H9 (cell line): ENCODE results near the gene ARHGAP10. TPM values are rescaled to one million over a fixed set of nuclear protein-coding genes. Genes with fewer than 3 reads are reported as not detected.

Source experiments
- DNase-seq: peaks from one replicate; pipeline ENCODE4 v3.0.0-alpha.2; 2017
- H2AFZ ChIP-seq: one replicate; pipeline ENCODE4 v1.6.1; 2013; ENCODE audit warnings: mild to moderate bottlenecking, low read length, control low read depth, moderate library complexity
- H2AK5ac ChIP-seq: 2 replicates; pipeline ENCODE4 v1.6.1; 2013; ENCODE audit warnings: low read length, control low read depth, mixed read lengths; ENCODE audit not compliant: insufficient read length
- H2BK120ac ChIP-seq: one replicate; pipeline ENCODE4 v1.6.1; 2013; ENCODE audit warnings: low read depth, mild to moderate bottlenecking, low read length, control low read depth, inconsistent platforms; ENCODE audit not compliant: poor library complexity, severe bottlenecking
- H2BK12ac ChIP-seq: 2 replicates; pipeline ENCODE4 v1.6.1; 2013; ENCODE audit warnings: low read length, control low read depth, mixed read lengths, low read depth; ENCODE audit not compliant: insufficient read length
- H2BK15ac ChIP-seq: 2 replicates; pipeline ENCODE4 v1.6.1; 2013; ENCODE audit warnings: low read depth, low read length, control low read depth
- H2BK20ac ChIP-seq: one replicate; pipeline ENCODE4 v1.6.1; 2013; ENCODE audit warnings: low read depth, mild to moderate bottlenecking, low read length, control low read depth, inconsistent platforms; ENCODE audit not compliant: poor library complexity, severe bottlenecking
- H2BK5ac ChIP-seq: 2 replicates; pipeline ENCODE4 v1.6.1; 2013; ENCODE audit warnings: low read length, control low read depth, mixed read lengths; ENCODE audit not compliant: insufficient read length
- H3K14ac ChIP-seq: 2 replicates; pipeline ENCODE4 v1.6.1; 2013; ENCODE audit warnings: low read length, control low read depth; ENCODE audit not compliant: insufficient read depth
- H3K18ac ChIP-seq: 2 replicates; pipeline ENCODE4 v1.6.1; 2013; ENCODE audit warnings: low read depth, mild to moderate bottlenecking, mixed read lengths, low read length, control low read depth; ENCODE audit not compliant: insufficient read length
- H3K23ac ChIP-seq: 2 replicates; pipeline ENCODE4 v1.6.1; 2013; ENCODE audit warnings: low read length, control low read depth, mixed read lengths, low read depth; ENCODE audit not compliant: insufficient read length
- H3K23me2 ChIP-seq: 2 replicates; pipeline ENCODE4 v1.6.1; 2013; ENCODE audit warnings: low read depth, mild to moderate bottlenecking, mixed read lengths, low read length, control low read depth; ENCODE audit not compliant: insufficient read length, poor library complexity, severe bottlenecking
- H3K27ac ChIP-seq: 2 replicates; pipeline ENCODE4 v1.5.1; 2013; ENCODE audit warnings: low read length, control low read depth, mixed read lengths, low read depth; ENCODE audit not compliant: insufficient read length
- H3K27me3 ChIP-seq: 2 replicates; pipeline ENCODE4 v1.6.1; 2013; ENCODE audit warnings: low read length, control low read depth, inconsistent platforms; ENCODE audit not compliant: insufficient read depth
- H3K4ac ChIP-seq: 2 replicates; pipeline ENCODE4 v1.6.1; 2013; ENCODE audit warnings: low read depth, mild to moderate bottlenecking, control low read depth, inconsistent platforms, low read length, moderate library complexity
- H3K4me1 ChIP-seq: 2 replicates; pipeline ENCODE4 v1.6.1; 2013; ENCODE audit warnings: low read length, control low read depth, inconsistent platforms; ENCODE audit not compliant: insufficient read depth
- H3K4me2 ChIP-seq: 2 replicates; pipeline ENCODE4 v1.6.1; 2013; ENCODE audit warnings: low read length, control low read depth, mixed read lengths; ENCODE audit not compliant: insufficient read length, insufficient read depth
- H3K56ac ChIP-seq: 2 replicates; pipeline ENCODE4 v1.6.1; 2013; ENCODE audit warnings: low read depth, mild to moderate bottlenecking, mixed read lengths, low read length, control low read depth; ENCODE audit not compliant: insufficient read length
- H3K79me1 ChIP-seq: 2 replicates; pipeline ENCODE4 v1.6.1; 2013; ENCODE audit warnings: low read depth, mild to moderate bottlenecking, moderate library complexity, low read length, control low read depth, inconsistent platforms; ENCODE audit not compliant: insufficient read depth, poor library complexity, severe bottlenecking
- H3K79me2 ChIP-seq: 2 replicates; pipeline ENCODE4 v1.6.1; 2013; ENCODE audit warnings: low read length, control low read depth, inconsistent platforms; ENCODE audit not compliant: insufficient read depth
- H3K9ac ChIP-seq: 2 replicates; pipeline ENCODE4 v1.6.1; 2013; ENCODE audit warnings: low read length, control low read depth, mixed read lengths; ENCODE audit not compliant: insufficient read length; ENCODE audit errors: extremely low read depth
- H3K9me3 ChIP-seq: one replicate; pipeline ENCODE4 v1.6.1; 2013; ENCODE audit warnings: low read depth, low read length, inconsistent platforms; ENCODE audit not compliant: control insufficient read depth
- H3T11ph ChIP-seq: one replicate; pipeline ENCODE4 v1.6.1; 2013; ENCODE audit warnings: mild to moderate bottlenecking, low read length, control low read depth, inconsistent platforms
- H4K20me1 ChIP-seq: one replicate; pipeline ENCODE4 v1.6.1; 2013; ENCODE audit not compliant: control insufficient read depth, insufficient read length, insufficient read depth
- H4K5ac ChIP-seq: 2 replicates; pipeline ENCODE4 v1.6.1; 2013; ENCODE audit warnings: low read depth, mild to moderate bottlenecking, mixed read lengths, low read length, control low read depth; ENCODE audit not compliant: insufficient read length
- H4K8ac ChIP-seq: replicated peaks from 2 replicates; pipeline ENCODE4 v1.6.1; 2013; ENCODE audit warnings: low read length, control low read depth, mixed read lengths, low read depth; ENCODE audit not compliant: insufficient read length
- H4K91ac ChIP-seq: 2 replicates; pipeline ENCODE4 v1.6.1; 2013; ENCODE audit warnings: low read depth, mild to moderate bottlenecking, moderate library complexity, mixed read lengths, low read length, control low read depth; ENCODE audit not compliant: insufficient read length
- H3K27ac Mint-ChIP-seq, 3 experiments: 2 replicates in 2 of 3; 3 replicates in 1 of 3; pipeline ENCODE4 v1.8.0; 2020 to 2021; ENCODE audit warnings: mixed read lengths in 3 of 3, mild to moderate bottlenecking in 1 of 3, moderate library complexity in 1 of 3
- H3K27me3 Mint-ChIP-seq: 2 replicates; pipeline ENCODE4 v1.8.0; 2021; ENCODE audit warnings: low read depth, mild to moderate bottlenecking, moderate library complexity, mixed read lengths
- H3K36me3 Mint-ChIP-seq, 3 experiments: 2 replicates in 2 of 3; 3 replicates in 1 of 3; pipeline ENCODE4 v1.8.0; 2020 to 2021; ENCODE audit warnings: low read depth in 3 of 3, mixed read lengths in 3 of 3; ENCODE audit not compliant: insufficient read depth in 1 of 3
- H3K4me1 Mint-ChIP-seq, 2 experiments: 2 replicates each; pipeline ENCODE4 v1.8.0; 2020; ENCODE audit warnings: mixed read lengths in 2 of 2
- H3K4me3 Mint-ChIP-seq, 2 experiments: 2 replicates in 1 of 2; 3 replicates in 1 of 2; pipeline ENCODE4 v1.8.0; 2020 to 2021; ENCODE audit warnings: mild to moderate bottlenecking in 2 of 2, mixed read lengths in 2 of 2, moderate library complexity in 1 of 2
- H3K9me3 Mint-ChIP-seq, 2 experiments: 2 replicates in 1 of 2; 3 replicates in 1 of 2; pipeline ENCODE4 v1.8.0; 2020; ENCODE audit warnings: mild to moderate bottlenecking in 2 of 2, mixed read lengths in 2 of 2, moderate library complexity in 1 of 2
- WGBS: extraction: QIAGEN DNeasy Blood & Tissue Kit; methylation state at CpG from one replicate; pipeline ENCODE4 v1.1.7; 2013; ENCODE audit warnings: missing lambda C conversion rate, low lambda C conversion rate, mixed read lengths; ENCODE audit not compliant: insufficient read length; ENCODE audit errors: extremely low coverage; 5-methylcytosine and 5-hydroxymethylcytosine counted together
- total RNA-seq: library from RNA; stranded (reverse); gene quantifications from 2 replicates; pipeline ENCODE4 v1.2.1, GENCODE V29; 2021
- TF ChIP-seq, protein P1 (sequence below): fragments of 200-600 bp; sonication (generic); conservative IDR thresholded peaks from 3 replicates; pipeline ENCODE4 v1.8.0; 2021; ENCODE audit warnings: antibody characterized with exemption, mild to moderate bottlenecking

The ARHGAP10 gene
- total RNA-seq, 1 experiment from 2014 or later, result 7.8 TPM

DNA sequence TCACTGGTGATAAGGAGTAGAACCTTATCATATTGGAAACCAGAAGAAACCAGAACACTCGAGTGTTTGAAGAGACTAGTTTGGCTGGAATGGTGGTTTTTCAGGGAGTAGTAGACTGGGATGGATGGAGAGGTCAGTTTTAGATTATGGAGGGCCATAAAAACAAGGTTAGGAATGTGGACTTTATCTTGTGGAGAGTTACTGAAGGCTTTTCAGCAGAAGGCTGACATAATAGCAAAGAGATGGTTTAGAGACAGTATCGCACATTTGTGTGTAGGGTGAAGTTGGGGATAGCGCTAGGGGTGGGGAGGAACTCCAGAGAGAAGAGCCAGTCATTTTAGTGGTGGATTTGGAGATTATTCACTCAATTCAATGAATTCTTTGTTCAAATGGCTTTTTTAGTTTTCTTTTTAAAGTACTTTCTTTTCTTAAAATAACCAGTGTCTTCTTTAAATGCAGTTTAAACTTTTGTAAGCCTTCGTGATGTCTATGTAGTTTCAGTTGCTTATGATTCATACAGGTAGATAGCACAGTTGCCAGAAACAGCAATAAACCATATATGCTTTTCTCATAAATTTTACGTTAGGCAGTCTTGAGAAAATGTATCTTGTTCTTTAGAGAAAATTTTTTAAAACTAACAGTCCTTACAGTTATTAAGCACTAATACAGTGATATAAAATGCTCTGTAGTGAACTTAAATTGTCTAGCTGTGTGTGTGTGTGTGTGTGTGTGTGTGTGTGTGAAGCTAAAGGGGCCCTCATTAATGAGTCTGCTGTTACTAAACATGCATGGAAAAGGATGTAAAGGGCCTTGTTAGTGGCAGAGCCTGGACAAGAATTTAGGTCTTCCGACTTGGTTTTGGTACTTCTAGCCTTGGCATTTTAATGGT, 3.8 kb downstream of the ARHGAP10 start:
- Histone ChIP-seq H2BK5ac (no peak overlapping the region), H3K23me2 (peaks cover 19% of the 10 kb centered on the region), H2AFZ (no peak overlapping the region), H3K27ac (no peak overlapping the region), H2BK120ac (no peak overlapping the region), H3K79me1 (no peaks in the 10 kb centered on the region), H2BK15ac (no peak overlapping the region), H3K27me3 (peaks cover 7% of the 10 kb centered on the region; the same call in 1 of the 2 replicates), H3K79me2 (no peaks in the 10 kb centered on the region), H3K9ac (no peak overlapping the region), H3K4me1 (peaks cover 4% of the 10 kb centered on the region; the same call in 1 of the 2 replicates), H4K8ac (no peak overlapping the region), H3K56ac (no peak overlapping the region), H3K14ac (no peak overlapping the region), H3T11ph (no peak overlapping the region), H3K18ac (no peak overlapping the region), H2BK12ac (no peak overlapping the region), H2AK5ac (no peak overlapping the region), H3K9me3 (no peaks in the 10 kb centered on the region), H3K4me2 (no peak overlapping the region), H4K20me1 (no peaks in the 10 kb centered on the region), H3K4ac (no peak overlapping the region), H4K91ac (no peak overlapping the region), H4K5ac (no peak overlapping the region), H2BK20ac (no peak overlapping the region), H3K23ac (no peak overlapping the region)
- TF ChIP-seq, protein P1, sequence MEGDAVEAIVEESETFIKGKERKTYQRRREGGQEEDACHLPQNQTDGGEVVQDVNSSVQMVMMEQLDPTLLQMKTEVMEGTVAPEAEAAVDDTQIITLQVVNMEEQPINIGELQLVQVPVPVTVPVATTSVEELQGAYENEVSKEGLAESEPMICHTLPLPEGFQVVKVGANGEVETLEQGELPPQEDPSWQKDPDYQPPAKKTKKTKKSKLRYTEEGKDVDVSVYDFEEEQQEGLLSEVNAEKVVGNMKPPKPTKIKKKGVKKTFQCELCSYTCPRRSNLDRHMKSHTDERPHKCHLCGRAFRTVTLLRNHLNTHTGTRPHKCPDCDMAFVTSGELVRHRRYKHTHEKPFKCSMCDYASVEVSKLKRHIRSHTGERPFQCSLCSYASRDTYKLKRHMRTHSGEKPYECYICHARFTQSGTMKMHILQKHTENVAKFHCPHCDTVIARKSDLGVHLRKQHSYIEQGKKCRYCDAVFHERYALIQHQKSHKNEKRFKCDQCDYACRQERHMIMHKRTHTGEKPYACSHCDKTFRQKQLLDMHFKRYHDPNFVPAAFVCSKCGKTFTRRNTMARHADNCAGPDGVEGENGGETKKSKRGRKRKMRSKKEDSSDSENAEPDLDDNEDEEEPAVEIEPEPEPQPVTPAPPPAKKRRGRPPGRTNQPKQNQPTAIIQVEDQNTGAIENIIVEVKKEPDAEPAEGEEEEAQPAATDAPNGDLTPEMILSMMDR, result no peak
- Mint-ChIP-seq H3K27ac (no peak overlapping the region; a peak in 1 of 7 replicates), H3K27me3 (peaks cover 55% of the 10 kb centered on the region), H3K4me1 (peaks cover 40 to 49% of the 10 kb centered on the region in 2 experiments), H3K4me3 (no peak overlapping the region), H3K9me3 (no peaks in the 10 kb centered on the region), H3K36me3 (no peaks in the 10 kb centered on the region; a peak in 1 of 7 replicates)
- no peak for DNase-seq
- no CpG with 5 or more reads among the region's 6 CpGs for WGBS
